Heart right ventricle (tissue), 16 donors: Measurements from ENCODE around the gene POLR1G. TPM values are rescaled to one million over a fixed set of nuclear protein-coding genes. Genes with fewer than 3 reads are reported as not detected.

Source experiments
- ATAC-seq, 8 donors: fragments of 200-7000 bp; cut with Tn5 transposase; one replicate each; pipeline ENCODE4 v1.9.1; 2020; ENCODE audit warnings: mild to moderate bottlenecking in 8 of 8, moderate library complexity in 8 of 8, moderate number of reproducible peaks in 1 of 8
- DNase-seq, 2 donors: peaks; one replicate each; pipeline ENCODE4 v3.0.0-alpha.2; 2020
- H3K27ac ChIP-seq, 10 donors: fragments of 200-600 bp; sonication (generic) in 2 of 10; one replicate each; pipeline versions ENCODE4 v1.5.0 to v1.8.0; 2020 to 2022; ENCODE audit warnings: mild to moderate bottlenecking in 3 of 10
- H3K27me3 ChIP-seq, 7 donors: fragments of 200-600 bp; one replicate each; pipeline ENCODE4 v1.8.0; 2021 to 2022; ENCODE audit warnings: mild to moderate bottlenecking in 2 of 7
- H3K36me3 ChIP-seq, 9 donors: fragments of 200-600 bp; sonication (generic) in 1 of 9; one replicate each; pipeline versions ENCODE4 v1.5.0 to v1.8.0; 2020 to 2022; ENCODE audit warnings: mild to moderate bottlenecking in 2 of 9
- H3K4me1 ChIP-seq, 9 donors: fragments of 200-600 bp; sonication (generic) in 1 of 9; one replicate each; pipeline versions ENCODE4 v1.5.0 to v1.8.0; 2020 to 2022; ENCODE audit warnings: mild to moderate bottlenecking in 4 of 9
- H3K4me3 ChIP-seq, 10 donors: fragments of 200-600 bp; sonication (generic) in 2 of 10; one replicate each; pipeline versions ENCODE4 v1.5.0 to v1.8.0; 2020 to 2022; ENCODE audit warnings: mild to moderate bottlenecking in 7 of 10, moderate library complexity in 2 of 10
- H3K9me3 ChIP-seq, 11 donors: fragments of 200-600 bp in 10 of 11; sonication (generic) in 2 of 11; one replicate each; pipeline versions ENCODE4 v1.5.0 to v1.8.0; 2013 to 2022; ENCODE audit warnings: mild to moderate bottlenecking in 2 of 11, control low read depth in 1 of 11, moderate library complexity in 1 of 11
- CTCF ChIP-seq, 9 donors: fragments of 200-600 bp; sonication (generic) in 2 of 9; IDR thresholded peaks; one replicate each; pipeline versions ENCODE4 v1.5.0 to v1.8.0; 2021 to 2022; ENCODE audit warnings: antibody characterized with exemption in 9 of 9, mild to moderate bottlenecking in 5 of 9, moderate library complexity in 1 of 9
- WGBS, 2 donors: extraction: QIAGEN DNeasy Blood & Tissue Kit; methylation state at CpG; one replicate each; pipeline ENCODE4 v1.1.7; 2013; ENCODE audit warnings: inconsistent platforms in 1 of 2; 5-methylcytosine and 5-hydroxymethylcytosine counted together
- intact Hi-C, 10 donors: fragments of 100-400 bp; cut with DNase I; formaldehyde crosslinking; loops; one replicate each; pipeline versions ENCODE4 v1.11.1 to v1.14.2; 2022
- long read RNA-seq, 3 donors: library from polyadenylated mRNA; unstranded; transcript quantifications; one replicate each; pipeline ENCODE4 v2.0.0, GENCODE V29; 2020 to 2021
- polyA plus RNA-seq, 2 donors: library from polyadenylated mRNA; stranded (reverse); fragments of 200-250 nt; gene quantifications; one replicate each; pipeline ENCODE4 v1.2.3, GENCODE V29; 2013
- total RNA-seq, 10 donors: library from RNA; stranded (reverse); fragmentation: NEBNext Ultra II Directional in 3 of 10; extraction: Animal tissue kit (Norgen Biotek cat#: 25700) in 3 of 10; gene quantifications; one replicate each; pipeline versions ENCODE4 v1.2.1 to v1.2.4, GENCODE V29; 2021 to 2023
- donor health status: Arrhythmogenic right ventricular cardiomyopathy.
- donor health status: ischemic (EF 13 %, LVEDD 7.1; RV severe dilation, severe dysfunction).
- donor health status: healthy with polysubstance abuse.
- donor health status: DM: no; HTN: yes; CAD: no.
- donor health status: DM: no; HTN: no; CAD: no.
- donor health status: ischemic (EF 25% LVEDD 6.9; RV normal size, moderate dysfunction).
- donor health status: ischemic (EF 25% LVEDD 5.7; RV mildly dilated, moderate dysfunction).
- donor health status: healthy.
- donor health status: DM: yes; HTN: yes; CAD: no.
- donor health status: Ischemic cardiomyopathy.
- donor health status: ischemic (EF 35%, LVEDD 5.7; RV mildly dilated, moderate dysfunction).
- donor health status: nonischemic (EF 11% LVEDD 7.7; RV severe dilation, severe dysfunction).
- donor health status: DM: yes; HTN: yes; CAD: no.
- donor health status: PGD.
- donor health status: ischemic (EF 29% LVEDD 5.4; RV normal size, mild dysfunction).
- donor health status: nonischemic (EF 23%, LVEDD 6.1; RV moderate dilation, normal function).

Gene POLR1G
- total RNA-seq: 1 to 10 TPM; 4.1 to 9.8 (median 5.6) TPM
- 1 to 10 TPM; 5.1 to 8.2 TPM for polyA plus RNA-seq
- long read RNA-seq, donor 1, transcript CD3EAP-201 (3 exons, 3,286 nt): major isoform, 6 of 15 reads
- long read RNA-seq, donor 1, partial matches to known transcripts: 0 of 15 reads
- long read RNA-seq, donor 1, other reads (novel, unspliced or antisense): 7 of 15 reads
- long read RNA-seq, donor 2, partial matches to known transcripts: 0 of 9 reads
- long read RNA-seq, donor 2, other reads (novel, unspliced or antisense): 3 of 9 reads
- long read RNA-seq, donor 3, transcript CD3EAP-201 (3 exons, 3,286 nt): major isoform, 5 of 29 reads
- long read RNA-seq, donor 3, partial matches to known transcripts: 18 of 29 reads
- long read RNA-seq, donor 3, other reads (novel, unspliced or antisense): 3 of 29 reads

GRCh38 chr19:45406226-45407090 lies at the start of gene POLR1G:
Gene POLR1G, plus strand, starts transcription at chr19:45406644. Its CDS starts 53 bp downstream, at chr19:45406697.
- DNase-seq (peak; percentile 77 to 78), ATAC-seq (peak; percentile 53 to 77 (median 68))
- Histone ChIP-seq H3K4me1 (peaks cover 7 to 54% (median 44%) of the 10 kb centered on the region in 9 donors), H3K36me3 (peaks cover 0 to 20% (median 0%) of the 10 kb centered on the region in 9 donors), H3K27me3 (peaks cover 0 to 32% (median 0%) of the 10 kb centered on the region in 7 donors), H3K9me3 (no peaks in the 10 kb centered on the region), H3K27ac (peak within 1 kb of the TSS; percentile 86 to 97 (median 94)), H3K4me3 (peak within 1 kb of the TSS; percentile 55 to 99 (median 72))
- intact Hi-C loops: loop anchor here in 2 of 10 donors (1.0 to 2.0 kb wide), 2 partner anchors 16 to 17 kb away; partner anchors contain the start of gene ERCC1 (in 2 of the 2)
- whole genome bisulfite sequencing, 2 donors: 0% methylated on average over 51 of the region's 51 CpGs
- TF ChIP-seq CTCF (IDR thresholded peaks at IDR 0.05): no peak

GRCh38 chr19:45356760-45357444 lies 49.5 kb upstream of the POLR1G start:
- ATAC-seq: no peak
- Histone ChIP-seq H3K36me3 (peaks cover 0 to 97% (median 8%) of the 10 kb centered on the region in 9 donors), H3K27ac (no peak overlapping the region), H3K4me1 (no peaks in the 10 kb centered on the region), H3K4me3 (no peak overlapping the region), H3K27me3 (no peaks in the 10 kb centered on the region), H3K9me3 (no peaks in the 10 kb centered on the region)
- no peak for TF ChIP-seq CTCF (IDR thresholded peaks at IDR 0.05)
- no peak for DNase-seq
- WGBS, 2 donors: 92 to 93% methylated on average over 20 of the region's 20 CpGs
- intact Hi-C loops: no loop called here

- Histone ChIP-seq H3K9me3 (no peaks in the 10 kb centered on the region), H3K36me3 (peaks cover 0 to 97% (median 10%) of the 10 kb centered on the region in 9 donors), H3K27ac (no peak overlapping the region), H3K4me3 (no peak overlapping the region), H3K4me1 (no peaks in the 10 kb centered on the region), H3K27me3 (no peaks in the 10 kb centered on the region)
- TF ChIP-seq CTCF (IDR thresholded peaks at IDR 0.05): no peak
- intact Hi-C loops: no loop called here
- 92 to 94% methylated on average over 11 of the region's 11 CpGs for WGBS, 2 donors
- DNase-seq (no peak), ATAC-seq (no peak)
These were observed 49.0 kb upstream of the POLR1G start for GRCh38 chr19:45357445-45357783.
